NCI-H748 treated with DMSO at 0.1 percent for 48 hours (cell line): ENCODE data around the gene SRSF8.
"Not testable (repeated sequence)": the region's sequence is repeated elsewhere in the genome, so short reads cannot be mapped to it uniquely, and the experiment has no call there.

Experiments
- DNase-seq: peaks from one replicate; lab custom pipeline; 2025; lab: John Stamatoyannopoulos, UW

Gene SRSF8

GRCh38 chr11:95066716-95067038, at the start of gene SRSF8:
SRSF8 (plus strand) TSS chr11:95066919; CDS start chr11:95067227, 308 bp downstream.
- DNase-seq: peak; percentile 28

- DNase-seq: not testable (repeated sequence)
Observed at GRCh38 chr11:95021468-95021867, 45.3 kb upstream of the SRSF8 start.

GRCh38 chr11:95024958-95025357, 41.8 kb upstream of the SRSF8 start, which contains the start of gene KDM4E:
KDM4E (plus strand) TSS chr11:95025258; CDS start chr11:95025558, 300 bp downstream.
- no peak for DNase-seq

- DNase-seq: not testable (repeated sequence)
Observed at GRCh38 chr11:95025594-95025993, 41.1 kb upstream of the SRSF8 start.

- no peak for DNase-seq
Observed at GRCh38 chr11:95028357-95028756, 38.4 kb upstream of the SRSF8 start.

- no peak for DNase-seq
Observed at GRCh38 chr11:95033051-95033450, 33.7 kb upstream of the SRSF8 start.

- DNase-seq: no peak
Observed at GRCh38 chr11:95035316-95035715, 31.4 kb upstream of the SRSF8 start.

GRCh38 chr11:95037356-95038035, 29.2 kb upstream of the SRSF8 start:
- not testable (repeated sequence) for DNase-seq

- no peak for DNase-seq
Observed at GRCh38 chr11:95042239-95042638, 24.5 kb upstream of the SRSF8 start.

GRCh38 chr11:95042906-95043305, 23.8 kb upstream of the SRSF8 start:
- DNase-seq: no peak

- DNase-seq: no peak
Observed at GRCh38 chr11:95044010-95044409, 22.7 kb upstream of the SRSF8 start.

- DNase-seq: no peak
Observed at GRCh38 chr11:95045812-95046211, 20.9 kb upstream of the SRSF8 start.

GRCh38 chr11:95049122-95049521, 17.6 kb upstream of the SRSF8 start, which contains the start of gene KDM4F:
KDM4F (plus strand) TSS chr11:95049422.
- DNase-seq: not testable (repeated sequence)

- no peak for DNase-seq
Observed at GRCh38 chr11:95050595-95051202, 16.0 kb upstream of the SRSF8 start.

GRCh38 chr11:95054356-95054755, 12.4 kb upstream of the SRSF8 start:
- no peak for DNase-seq

GRCh38 chr11:95055283-95055897, 11.3 kb upstream of the SRSF8 start:
- no peak for DNase-seq

GRCh38 chr11:95057959-95058358, 8.8 kb upstream of the SRSF8 start:
- DNase-seq: no peak

GRCh38 chr11:95058621-95059020, 8.1 kb upstream of the SRSF8 start:
- no peak for DNase-seq

- no peak for DNase-seq
Observed at GRCh38 chr11:95059046-95059445, 7.7 kb upstream of the SRSF8 start.

GRCh38 chr11:95065336-95065735, 1.4 kb upstream of the SRSF8 start:
- no peak for DNase-seq

GRCh38 chr11:95067039-95067840, 521 bp downstream of the SRSF8 start:
- DNase-seq: no peak

GRCh38 chr11:95067841-95068219, 1.1 kb downstream of the SRSF8 start:
- peak; percentile 39 for DNase-seq
